ENCODE measurements around the gene SERPINE3. TPM values are rescaled to one million over a fixed set of nuclear protein-coding genes. Genes with fewer than 3 reads are reported as not detected.

Gene SERPINE3
- total RNA-seq, 1 donor from 2014 or later, result 0.12 TPM

DNA sequence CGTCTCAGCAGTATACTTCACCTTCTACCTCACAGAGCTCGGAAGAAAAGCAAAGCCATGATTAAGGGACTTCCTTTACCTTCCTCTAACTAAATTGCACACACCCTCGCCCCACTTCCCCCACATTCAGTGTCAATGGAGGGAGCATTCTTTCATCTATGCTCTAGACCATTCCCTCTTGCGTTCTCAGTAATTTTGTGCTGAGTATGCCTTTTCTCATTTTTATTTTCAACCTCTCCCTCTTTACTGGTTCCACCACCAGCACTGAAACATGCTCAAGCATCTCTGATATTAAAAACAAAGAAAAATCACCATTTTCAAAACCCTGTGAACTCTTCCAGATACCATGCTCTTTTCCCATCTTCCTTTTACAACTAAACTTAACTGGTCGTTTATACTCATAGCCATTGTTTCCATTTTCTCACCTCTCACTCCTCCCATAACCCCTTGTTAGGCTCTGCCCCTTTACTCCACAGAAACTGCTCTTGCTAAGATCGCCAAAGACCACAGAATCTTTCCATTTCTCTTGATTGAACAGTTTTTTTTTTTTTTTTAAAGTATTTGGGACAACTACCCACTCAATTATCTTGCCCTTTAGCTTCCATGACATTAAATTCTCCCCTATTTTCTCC lies 32.4 kb downstream of the SERPINE3 start:
- Mint-ChIP-seq H3K27ac (no peak overlapping the region), H3K4me3 (no peak overlapping the region), H3K4me1 (ENCODE audit: unreplicated experiment) (no peaks in the 10 kb centered on the region), H3K9me3 (no peaks in the 10 kb centered on the region), H3K36me3 (peaks cover 25% of the 10 kb centered on the region), H3K27me3 (no peaks in the 10 kb centered on the region)
- DNase-seq (ENCODE audit: extremely low spot score, unreplicated experiment), result no peak
- TF ChIP-seq, protein P1, sequence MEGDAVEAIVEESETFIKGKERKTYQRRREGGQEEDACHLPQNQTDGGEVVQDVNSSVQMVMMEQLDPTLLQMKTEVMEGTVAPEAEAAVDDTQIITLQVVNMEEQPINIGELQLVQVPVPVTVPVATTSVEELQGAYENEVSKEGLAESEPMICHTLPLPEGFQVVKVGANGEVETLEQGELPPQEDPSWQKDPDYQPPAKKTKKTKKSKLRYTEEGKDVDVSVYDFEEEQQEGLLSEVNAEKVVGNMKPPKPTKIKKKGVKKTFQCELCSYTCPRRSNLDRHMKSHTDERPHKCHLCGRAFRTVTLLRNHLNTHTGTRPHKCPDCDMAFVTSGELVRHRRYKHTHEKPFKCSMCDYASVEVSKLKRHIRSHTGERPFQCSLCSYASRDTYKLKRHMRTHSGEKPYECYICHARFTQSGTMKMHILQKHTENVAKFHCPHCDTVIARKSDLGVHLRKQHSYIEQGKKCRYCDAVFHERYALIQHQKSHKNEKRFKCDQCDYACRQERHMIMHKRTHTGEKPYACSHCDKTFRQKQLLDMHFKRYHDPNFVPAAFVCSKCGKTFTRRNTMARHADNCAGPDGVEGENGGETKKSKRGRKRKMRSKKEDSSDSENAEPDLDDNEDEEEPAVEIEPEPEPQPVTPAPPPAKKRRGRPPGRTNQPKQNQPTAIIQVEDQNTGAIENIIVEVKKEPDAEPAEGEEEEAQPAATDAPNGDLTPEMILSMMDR (conservative IDR thresholded peaks at IDR 0.05), result no peak

DNA sequence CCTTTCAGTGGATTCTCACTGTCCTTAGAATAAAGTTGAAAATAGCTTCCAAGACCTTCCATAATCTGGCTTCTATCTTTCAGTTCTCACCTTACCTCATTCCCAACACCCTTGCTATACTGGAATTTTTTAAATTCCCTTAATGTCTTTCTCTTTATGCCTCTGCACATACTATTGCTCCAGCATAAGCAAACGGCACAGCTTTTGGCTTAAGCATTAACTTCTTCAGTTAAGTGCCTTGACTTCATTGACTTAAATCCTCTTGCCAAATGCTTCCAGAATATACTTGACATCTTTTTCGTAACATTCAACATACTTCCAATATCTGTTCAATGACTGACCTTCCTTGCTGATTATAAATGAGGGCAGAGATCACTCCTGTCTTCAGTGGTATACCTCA lies 34.0 kb downstream of the SERPINE3 start:
- Mint-ChIP-seq H3K4me1 (ENCODE audit: unreplicated experiment) (no peaks in the 10 kb centered on the region), H3K9me3 (no peaks in the 10 kb centered on the region)

DNA sequence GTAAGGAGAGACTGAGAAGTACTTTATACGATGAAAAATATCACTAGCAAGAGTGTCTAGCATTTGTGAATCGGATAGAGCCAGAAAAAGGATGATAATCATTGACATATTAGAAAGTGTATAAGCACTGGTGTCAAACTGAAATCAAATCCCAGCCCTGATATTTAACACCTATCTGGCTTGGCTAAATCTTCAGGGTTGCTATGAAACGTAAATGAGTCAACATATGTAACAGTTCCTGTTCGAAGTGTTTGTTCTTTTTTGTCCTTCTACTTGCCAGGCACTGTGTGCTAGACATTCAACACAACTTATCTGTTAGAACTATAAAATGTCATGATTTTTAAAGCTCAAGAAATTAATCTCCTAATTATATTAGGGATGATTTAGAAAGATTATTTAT lies 40.8 kb downstream of the SERPINE3 start:
- no peak for DNase-seq (ENCODE audit: extremely low spot score, unreplicated experiment)
- TF ChIP-seq, protein P1 (conservative IDR thresholded peaks at IDR 0.05), result no peak
- Mint-ChIP-seq H3K4me1 (ENCODE audit: unreplicated experiment) (no peaks in the 10 kb centered on the region), H3K27ac (no peak overlapping the region), H3K36me3 (peaks cover 24% of the 10 kb centered on the region), H3K4me3 (no peak overlapping the region), H3K27me3 (no peaks in the 10 kb centered on the region), H3K9me3 (no peaks in the 10 kb centered on the region)

More for the DNA sequence above, 34.0 kb downstream of the SERPINE3 start:
- Mint-ChIP-seq H3K27ac (no peak overlapping the region), H3K27me3 (no peaks in the 10 kb centered on the region), H3K4me3 (no peak overlapping the region), H3K36me3 (peaks cover 28% of the 10 kb centered on the region)
- TF ChIP-seq, protein P1 (conservative IDR thresholded peaks at IDR 0.05), result no peak
- no peak for DNase-seq (ENCODE audit: extremely low spot score, unreplicated experiment)

DNA sequence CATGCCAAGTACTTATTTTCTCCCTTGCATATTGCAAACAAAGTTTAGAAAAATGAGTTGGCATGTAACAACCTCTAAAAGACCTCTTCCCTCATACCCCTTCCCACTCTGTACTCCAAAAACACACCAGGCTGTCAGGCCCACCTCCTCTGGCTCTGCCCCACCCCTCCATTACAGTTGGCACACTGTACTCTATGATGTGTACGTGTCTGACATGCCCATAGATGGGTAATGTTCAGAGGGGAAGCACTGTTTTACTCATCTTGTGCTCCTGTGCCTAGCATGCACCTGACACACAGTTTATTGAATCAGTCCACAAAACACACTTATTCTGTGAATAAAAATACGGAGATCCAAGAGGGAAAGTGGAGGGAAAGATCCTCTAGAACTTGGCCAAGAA lies 45.6 kb downstream of the SERPINE3 start:
- Mint-ChIP-seq H3K27me3 (no peaks in the 10 kb centered on the region), H3K36me3 (peaks cover 8% of the 10 kb centered on the region), H3K27ac (no peak overlapping the region), H3K4me1 (ENCODE audit: unreplicated experiment) (no peaks in the 10 kb centered on the region), H3K4me3 (no peak overlapping the region), H3K9me3 (no peaks in the 10 kb centered on the region)
- DNase-seq (ENCODE audit: extremely low spot score, unreplicated experiment), result no peak
- TF ChIP-seq, protein P1 (conservative IDR thresholded peaks at IDR 0.05), result no peak

DNA sequence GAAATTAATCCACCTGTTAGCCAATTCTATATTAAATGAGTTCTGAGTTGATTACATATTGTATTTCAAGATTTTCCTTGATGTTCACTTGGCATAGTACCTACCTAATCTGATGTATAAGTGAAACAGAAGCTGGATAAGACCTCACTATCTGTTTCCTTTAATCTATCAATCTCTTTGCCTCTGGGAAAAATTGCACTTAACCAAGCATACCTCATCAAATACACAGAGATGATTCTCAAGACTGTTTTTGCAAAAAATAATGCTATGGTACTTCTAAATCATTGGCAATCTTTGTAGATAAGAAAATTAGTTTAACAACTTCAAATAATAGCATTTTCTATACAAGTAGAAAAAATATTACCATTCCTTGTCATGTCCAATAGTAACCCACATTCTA lies 55.2 kb downstream of the SERPINE3 start:
- no peaks in the 10 kb centered on the region for H3K27me3 Mint-ChIP-seq
- peaks cover 3% of the 10 kb centered on the region for H3K36me3 Mint-ChIP-seq
- H3K4me3 Mint-ChIP-seq, result no peak overlapping the region
- H3K4me1 Mint-ChIP-seq (ENCODE audit: unreplicated experiment), result peaks cover 20% of the 10 kb centered on the region
- no peak for DNase-seq (ENCODE audit: extremely low spot score, unreplicated experiment)
- H3K9me3 Mint-ChIP-seq, result no peaks in the 10 kb centered on the region
- H3K27ac Mint-ChIP-seq, result no peak overlapping the region
- TF ChIP-seq, protein P1 (conservative IDR thresholded peaks at IDR 0.05), result no peak

Measured in type B pancreatic cell (in vitro differentiated cells).